Hepatocyte (in vitro differentiated cells): ENCODE data around the gene GAGE1.
"Not testable (repeated sequence)": the region's sequence is repeated elsewhere in the genome, so short reads cannot be mapped to it uniquely, and the experiment has no call there.

Source experiments
- EZH2 ChIP-seq: fragments of 200-600 bp; sonication (generic); IDR thresholded peaks from 2 replicates; pipeline ENCODE4 v1.6.1; 2016; ENCODE audit warnings: antibody characterized with exemption, mild to moderate bottlenecking, borderline replicate concordance
- TF ChIP-seq, protein P1 (sequence below): fragments of 200-600 bp; sonication (generic); IDR thresholded peaks from 2 replicates; pipeline ENCODE4 v1.5.1; 2016; ENCODE audit warnings: antibody characterized with exemption, mild to moderate bottlenecking; ENCODE audit not compliant: poor library complexity

DNA sequence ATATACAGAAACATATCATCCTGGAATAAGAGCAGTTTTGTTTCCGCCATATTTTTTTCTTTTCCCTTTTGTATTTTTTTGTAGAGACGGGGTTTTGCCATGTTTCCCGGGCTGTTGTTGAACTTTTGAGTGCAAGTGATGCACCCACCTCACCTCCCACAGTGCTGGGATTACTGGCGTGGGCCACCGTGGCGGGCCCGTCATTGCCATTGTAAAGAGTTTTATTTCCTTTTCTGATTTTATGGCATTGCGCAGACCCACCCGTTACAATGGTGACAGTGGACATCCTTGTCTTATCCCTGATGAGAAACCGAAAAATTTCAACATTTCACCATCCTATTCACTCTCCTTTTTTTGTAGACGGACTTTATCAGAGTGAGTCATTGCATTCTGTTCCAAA is 30.1 kb upstream of the GAGE1 start:
- TF ChIP-seq EZH2 = not testable (repeated sequence)
- TF ChIP-seq, protein P1, sequence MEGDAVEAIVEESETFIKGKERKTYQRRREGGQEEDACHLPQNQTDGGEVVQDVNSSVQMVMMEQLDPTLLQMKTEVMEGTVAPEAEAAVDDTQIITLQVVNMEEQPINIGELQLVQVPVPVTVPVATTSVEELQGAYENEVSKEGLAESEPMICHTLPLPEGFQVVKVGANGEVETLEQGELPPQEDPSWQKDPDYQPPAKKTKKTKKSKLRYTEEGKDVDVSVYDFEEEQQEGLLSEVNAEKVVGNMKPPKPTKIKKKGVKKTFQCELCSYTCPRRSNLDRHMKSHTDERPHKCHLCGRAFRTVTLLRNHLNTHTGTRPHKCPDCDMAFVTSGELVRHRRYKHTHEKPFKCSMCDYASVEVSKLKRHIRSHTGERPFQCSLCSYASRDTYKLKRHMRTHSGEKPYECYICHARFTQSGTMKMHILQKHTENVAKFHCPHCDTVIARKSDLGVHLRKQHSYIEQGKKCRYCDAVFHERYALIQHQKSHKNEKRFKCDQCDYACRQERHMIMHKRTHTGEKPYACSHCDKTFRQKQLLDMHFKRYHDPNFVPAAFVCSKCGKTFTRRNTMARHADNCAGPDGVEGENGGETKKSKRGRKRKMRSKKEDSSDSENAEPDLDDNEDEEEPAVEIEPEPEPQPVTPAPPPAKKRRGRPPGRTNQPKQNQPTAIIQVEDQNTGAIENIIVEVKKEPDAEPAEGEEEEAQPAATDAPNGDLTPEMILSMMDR = not testable (repeated sequence)
